SK-N-SH (cell line): ENCODE measurements around the gene PACSIN2. TPM values are rescaled to one million over a fixed set of nuclear protein-coding genes. Genes with fewer than 3 reads are reported as not detected.

Experiments used
- CTCF ChIA-PET: fragments of 300-600, 350-600 bp; formaldehyde crosslinking; extraction: SDS; loops from one replicate; lab custom pipeline; 2021; lab: Yijun Ruan, JAX
- POLR2A ChIA-PET: fragments of 350-600 bp; sonication (Branson Sonifier 250); formaldehyde crosslinking; extraction: SDS; loops from one replicate; lab custom pipeline; 2020; ENCODE audit warnings: antibody characterized with exemption, inconsistent platforms; lab: Yijun Ruan, JAX
- DNase-seq: peaks from one replicate; pipeline ENCODE4 v3.0.0; 2012
- H2AFZ ChIP-seq: fragments of 200-600 bp; sonication (generic); 2 replicates; pipeline ENCODE4 v1.8.1; 2016; ENCODE audit warnings: antibody characterized with exemption, mild to moderate bottlenecking, low read depth
- H3F3A ChIP-seq: fragments of 200-600 bp; sonication (generic); replicated peaks from 2 replicates; pipeline ENCODE3; 2016; ENCODE audit warnings: antibody characterized with exemption, mild to moderate bottlenecking; ENCODE audit not compliant: insufficient read depth
- H3K27ac ChIP-seq, 2 experiments: fragments of 200-500 bp in 1 of 2; fragments of 200-600 bp in 1 of 2; sonication (Bioruptor generic) in 1 of 2; sonication (generic), shearing (Covaris generic) in 1 of 2; 2 replicates each; pipeline versions ENCODE4 v1.5.1 to v1.6.1; 2014 to 2016; ENCODE audit warnings: low read depth in 2 of 2, inconsistent platforms in 1 of 2, low read length in 1 of 2, mild to moderate bottlenecking in 1 of 2, mixed read lengths in 1 of 2
- H3K27me3 ChIP-seq: fragments of 200-600 bp; sonication (generic), shearing (Covaris generic); 2 replicates; pipeline ENCODE4 v1.6.1; 2016; ENCODE audit warnings: mixed run types; ENCODE audit not compliant: insufficient read depth
- H3K36me3 ChIP-seq, 2 experiments: fragments of 200-500 bp in 1 of 2; fragments of 200-600 bp in 1 of 2; sonication (Bioruptor generic) in 1 of 2; sonication (generic) in 1 of 2; replicated peaks in 1 of 2; 2 replicates each; pipeline versions ENCODE3 to v1.5.1; 2014 to 2016; ENCODE audit warnings: low read length in 1 of 2, mild to moderate bottlenecking in 1 of 2; ENCODE audit not compliant: insufficient read depth in 2 of 2, control insufficient read depth in 1 of 2
- H3K4me1 ChIP-seq, 2 experiments: fragments of 200-500 bp in 1 of 2; fragments of 200-600 bp in 1 of 2; sonication (Bioruptor generic) in 1 of 2; sonication (generic), shearing (Covaris generic) in 1 of 2; 2 replicates each; pipeline versions ENCODE4 v1.5.1 to v1.6.1; 2014 to 2016; ENCODE audit warnings: low read depth in 1 of 2, low read length in 1 of 2, mixed run types in 1 of 2; ENCODE audit not compliant: insufficient read depth in 2 of 2, control insufficient read depth in 1 of 2
- H3K4me2 ChIP-seq: fragments of 200-600 bp; sonication (generic), shearing (Covaris generic); 2 replicates; pipeline ENCODE4 v1.6.1; 2017; ENCODE audit warnings: mixed run types
- H3K4me3 ChIP-seq, 2 experiments: fragments of 200-500 bp in 1 of 2; fragments of 200-600 bp in 1 of 2; sonication (Bioruptor generic) in 1 of 2; sonication (generic), shearing (Covaris generic) in 1 of 2; 2 replicates each; pipeline versions ENCODE4 v1.5.1 to v1.8.1; 2014 to 2016; ENCODE audit warnings: low read depth in 2 of 2, inconsistent platforms in 1 of 2, low read length in 1 of 2, mild to moderate bottlenecking in 1 of 2, mixed read lengths in 1 of 2, moderate library complexity in 1 of 2
- H3K79me2 ChIP-seq: fragments of 200-600 bp; sonication (generic); 2 replicates; pipeline ENCODE4 v1.8.1; 2017; ENCODE audit warnings: mild to moderate bottlenecking; ENCODE audit not compliant: insufficient read depth
- H3K9ac ChIP-seq: fragments of 200-600 bp; sonication (generic); 2 replicates; pipeline ENCODE4 v1.6.1; 2017; ENCODE audit warnings: mixed run types
- H3K9me2 ChIP-seq: fragments of 200-600 bp; sonication (generic); 2 replicates; pipeline ENCODE4 v1.6.1; 2017; ENCODE audit warnings: mixed run types
- H3K9me3 ChIP-seq: fragments of 200-600 bp; sonication (generic); 2 replicates; pipeline ENCODE4 v1.6.1; 2017; ENCODE audit warnings: mixed run types, mild to moderate bottlenecking, moderate library complexity
- H4K20me1 ChIP-seq: fragments of 200-600 bp; sonication (generic); 2 replicates; pipeline ENCODE4 v1.6.1; 2017; ENCODE audit warnings: mild to moderate bottlenecking, mixed run types; ENCODE audit not compliant: insufficient read depth
- CTCF ChIP-seq: fragments of 200-600 bp; sonication (generic); IDR thresholded peaks from 2 replicates; pipeline ENCODE4 v1.6.1; 2017; ENCODE audit warnings: antibody characterized with exemption, mild to moderate bottlenecking, moderate library complexity
- EP300 ChIP-seq, 2 experiments: IDR thresholded peaks; 2 replicates each; pipeline versions ENCODE4 v1.4.0 to v1.6.1; 2012; ENCODE audit warnings: borderline replicate concordance in 1 of 2, low read depth in 1 of 2, low read length in 1 of 2
- FOXJ3 ChIP-seq: sonication (generic); formaldehyde crosslinking; IDR thresholded peaks from 2 replicates; pipeline ENCODE4 v1.5.1; 2020; ENCODE audit warnings: mild to moderate bottlenecking, missing genetic modification reagents
- NFIC ChIP-seq: IDR thresholded peaks from 2 replicates; pipeline ENCODE4 v1.4.0; 2012; ENCODE audit warnings: borderline replicate concordance
- PBX3 ChIP-seq: IDR thresholded peaks from 2 replicates; pipeline ENCODE4; 2012
- REST ChIP-seq: IDR thresholded peaks from 2 replicates; pipeline ENCODE4 v1.6.1; 2012; ENCODE audit warnings: mild to moderate bottlenecking, low read depth, low read length, moderate library complexity
- TAF1 ChIP-seq: IDR thresholded peaks from 2 replicates; pipeline ENCODE4 v1.6.1; 2012; ENCODE audit warnings: low read depth, mild to moderate bottlenecking, low read length, moderate library complexity, borderline replicate concordance
- YY1 ChIP-seq: IDR thresholded peaks from 2 replicates; pipeline ENCODE4 v1.4.0; 2012; ENCODE audit warnings: low read depth, mild to moderate bottlenecking
- whole genome bisulfite sequencing: methylation state at CpG from one replicate; pipeline ENCODE4 v1.1.6; 2017; ENCODE audit warnings: low lambda C conversion rate; 5-methylcytosine and 5-hydroxymethylcytosine counted together
- polyA plus RNA-seq, 3 experiments: library from polyadenylated mRNA; depleted of rRNA; stranded (reverse); fragments of >200 nt; gene quantifications; 2 replicates each; pipeline ENCODE4 v1.2.3, GENCODE V29; 2012

The PACSIN2 gene
- polyA plus RNA-seq, 1 of the 3 experiments (the other 2 are of a cell fraction) = 60.5 TPM

- no peak for TF ChIP-seq CTCF
- TF ChIP-seq, all 33 proteins: peak for 0
- Histone ChIP-seq H2AFZ (no peak overlapping the region), H3K27ac (peak overlapping the region in 1 of 2 experiments; percentile 72; a peak in 1 of 4 replicates), H4K20me1 (peaks cover 14% of the 10 kb centered on the region), H3K9ac (no peak overlapping the region), H3K4me2 (no peak overlapping the region), H3K4me1 (peaks cover 4 to 17% of the 10 kb centered on the region in 2 experiments; a peak in 2 of 4 replicates), H3F3A (peaks cover 16% of the 10 kb centered on the region), H3K9me2 (no peaks in the 10 kb centered on the region), H3K27me3 (no peaks in the 10 kb centered on the region), H3K9me3 (no peaks in the 10 kb centered on the region), H3K4me3 (no peak overlapping the region), H3K36me3 (no peaks in the 10 kb centered on the region), H3K79me2 (peaks cover 78% of the 10 kb centered on the region)
- POLR2A ChIA-PET = no interaction called here
- CTCF ChIA-PET = no interaction called here
- WGBS = 87% methylated on average over 9 of the region's 9 CpGs
- no peak for DNase-seq
Measured at GRCh38 chr22:42992886-42993479, 22.0 kb downstream of the PACSIN2 start.

GRCh38 chr22:42992092-42992491 lies 22.9 kb downstream of the PACSIN2 start:
- Histone ChIP-seq H3K27ac (peak overlapping the region in 1 of 2 experiments; percentile 85; a peak in 1 of 4 replicates), H4K20me1 (peaks cover 14% of the 10 kb centered on the region)
- TF ChIP-seq YY1 = no peak
- TF ChIP-seq PBX3 = no peak
- TF ChIP-seq TAF1 = no peak
- no peak for TF ChIP-seq FOXJ3
- TF ChIP-seq EP300 (IDR thresholded peaks at IDR 0.05; ENCODE audit: borderline replicate concordance in 1 of 2, low read depth in 1 of 2, low read length in 1 of 2) = no peak
- TF ChIP-seq REST = no peak
- no peak for TF ChIP-seq NFIC
- TF ChIP-seq, all 33 proteins: peak for 0
- ChIA-PET CTCF (no interaction called here), POLR2A (no interaction called here)
- 100% methylated on average over 2 of the region's 3 CpGs for WGBS
- Histone ChIP-seq H3F3A (peaks cover 16% of the 10 kb centered on the region), H3K36me3 (no peaks in the 10 kb centered on the region), H3K27me3 (no peaks in the 10 kb centered on the region), H3K9ac (no peak overlapping the region), H3K4me2 (no peak overlapping the region), H3K79me2 (peaks cover 78% of the 10 kb centered on the region), H3K9me2 (no peaks in the 10 kb centered on the region), H2AFZ (no peak overlapping the region), H3K4me3 (no peak overlapping the region), H3K4me1 (peaks cover 4 to 17% of the 10 kb centered on the region in 2 experiments; a peak in 2 of 4 replicates), H3K9me3 (no peaks in the 10 kb centered on the region)
- DNase-seq = no peak
